LNCaP clone FGC (cell line): ENCODE measurements around the gene C2orf76.

ENCODE experiments used
- DNase-seq: peaks from one replicate; pipeline ENCODE4 v3.0.0-alpha.2; 2011; ENCODE audit warnings: low read depth
- H3K4me3 ChIP-seq: 2 replicates; pipeline ENCODE4 v1.5.1; 2011; ENCODE audit warnings: mild to moderate bottlenecking, low read depth, low read length, control low read depth
- TF ChIP-seq, protein P1 (sequence below): IDR thresholded peaks from 2 replicates; pipeline ENCODE4 v1.5.1; 2012; ENCODE audit warnings: mild to moderate bottlenecking; ENCODE audit not compliant: control insufficient read depth, insufficient read depth; ENCODE audit errors: extremely low read depth

The C2orf76 gene

DNA sequence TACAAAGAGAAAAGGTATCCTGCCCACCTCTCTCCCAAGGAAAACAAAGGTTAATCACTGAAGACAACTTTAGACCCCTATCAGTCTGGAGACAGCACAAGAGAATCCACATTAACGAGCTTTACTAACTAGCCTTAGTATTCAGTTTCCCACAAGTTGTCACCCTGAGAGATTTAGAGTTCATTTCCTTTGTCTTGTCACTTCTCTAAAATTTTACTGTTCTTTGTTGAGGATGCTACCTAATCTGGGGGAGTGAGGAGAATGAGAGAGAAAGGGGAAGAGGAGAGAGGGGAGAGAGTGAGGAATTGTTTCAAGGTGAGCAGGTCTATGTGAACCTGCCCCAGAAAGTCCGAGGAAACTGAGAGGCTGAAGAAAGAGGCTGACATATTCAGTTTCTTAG lies 28.4 kb downstream of the C2orf76 start:
- no peak for DNase-seq
- no peak overlapping the region for H3K4me3 ChIP-seq
- TF ChIP-seq, protein P1, sequence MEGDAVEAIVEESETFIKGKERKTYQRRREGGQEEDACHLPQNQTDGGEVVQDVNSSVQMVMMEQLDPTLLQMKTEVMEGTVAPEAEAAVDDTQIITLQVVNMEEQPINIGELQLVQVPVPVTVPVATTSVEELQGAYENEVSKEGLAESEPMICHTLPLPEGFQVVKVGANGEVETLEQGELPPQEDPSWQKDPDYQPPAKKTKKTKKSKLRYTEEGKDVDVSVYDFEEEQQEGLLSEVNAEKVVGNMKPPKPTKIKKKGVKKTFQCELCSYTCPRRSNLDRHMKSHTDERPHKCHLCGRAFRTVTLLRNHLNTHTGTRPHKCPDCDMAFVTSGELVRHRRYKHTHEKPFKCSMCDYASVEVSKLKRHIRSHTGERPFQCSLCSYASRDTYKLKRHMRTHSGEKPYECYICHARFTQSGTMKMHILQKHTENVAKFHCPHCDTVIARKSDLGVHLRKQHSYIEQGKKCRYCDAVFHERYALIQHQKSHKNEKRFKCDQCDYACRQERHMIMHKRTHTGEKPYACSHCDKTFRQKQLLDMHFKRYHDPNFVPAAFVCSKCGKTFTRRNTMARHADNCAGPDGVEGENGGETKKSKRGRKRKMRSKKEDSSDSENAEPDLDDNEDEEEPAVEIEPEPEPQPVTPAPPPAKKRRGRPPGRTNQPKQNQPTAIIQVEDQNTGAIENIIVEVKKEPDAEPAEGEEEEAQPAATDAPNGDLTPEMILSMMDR = no peak

GRCh38 chr2:119337749-119338148 lies 28.9 kb downstream of the C2orf76 start:
- H3K4me3 ChIP-seq = no peak overlapping the region
- peak; percentile 78 for DNase-seq
- TF ChIP-seq, protein P1 = no peak

DNA sequence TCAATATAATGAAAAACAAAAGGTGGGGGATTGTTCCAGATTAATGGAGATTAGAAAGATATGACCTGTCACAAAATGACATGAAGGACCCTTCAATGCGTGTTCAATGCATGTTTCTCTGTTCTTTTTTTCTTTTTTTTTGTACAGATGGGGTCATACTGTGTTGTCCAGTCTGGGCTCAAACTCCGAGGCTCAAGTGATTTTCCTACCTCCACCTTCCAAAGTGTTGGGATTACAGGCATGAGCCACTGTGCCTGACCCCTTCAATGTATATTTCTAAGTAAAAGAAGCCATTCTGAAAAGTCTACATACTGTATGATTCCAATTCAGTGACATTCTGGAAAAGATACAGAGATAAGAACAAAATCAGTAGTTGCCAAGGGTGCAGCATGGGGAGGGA lies 32.8 kb downstream of the C2orf76 start:
- no peak for DNase-seq
- TF ChIP-seq, protein P1 = no peak
- no peak overlapping the region for H3K4me3 ChIP-seq

- no peak overlapping the region for H3K4me3 ChIP-seq
Observed at GRCh38 chr2:119333360-119333759, 33.3 kb downstream of the C2orf76 start.

GRCh38 chr2:119332953-119333352 lies 33.7 kb downstream of the C2orf76 start:
- TF ChIP-seq, protein P1 = no peak
- no peak overlapping the region for H3K4me3 ChIP-seq
- no peak for DNase-seq

More at GRCh38 chr2:119333360-119333759, 33.3 kb downstream of the C2orf76 start:
- TF ChIP-seq, protein P1 = no peak
- no peak for DNase-seq

- H3K4me3 ChIP-seq = no peak overlapping the region
- TF ChIP-seq, protein P1 = no peak
- DNase-seq = no peak
Observed at GRCh38 chr2:119327431-119327830, 39.2 kb downstream of the C2orf76 start.

DNA sequence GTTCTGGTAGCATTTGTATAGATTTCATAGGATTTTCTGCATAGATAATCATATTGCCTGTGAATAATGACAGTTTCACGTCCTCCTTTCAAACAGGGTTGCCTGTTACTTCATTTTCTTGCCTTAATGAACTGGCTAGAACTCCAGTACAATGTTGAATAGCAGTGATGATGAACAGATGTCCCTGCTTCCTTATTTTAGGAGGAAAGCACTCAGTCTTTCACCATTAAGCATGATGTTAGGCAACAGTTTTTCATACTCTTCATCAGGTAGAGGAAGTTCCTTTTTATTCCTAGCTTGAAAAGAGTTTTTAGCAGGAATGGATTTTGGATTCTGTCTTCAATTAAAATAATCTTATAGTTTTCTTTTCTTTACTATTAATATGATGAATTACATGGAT lies 39.7 kb downstream of the C2orf76 start:
- TF ChIP-seq, protein P1 = no peak
- no peak overlapping the region for H3K4me3 ChIP-seq
- DNase-seq = no peak
